PFSK-1 (cell line): ENCODE data around the gene LHX4.

Experiments
- FOXP2 ChIP-seq: optimal IDR thresholded peaks from 2 replicates; pipeline ENCODE3; 2011; ENCODE audit warnings: borderline replicate concordance, control low read depth, inconsistent platforms; ENCODE audit not compliant: insufficient read depth; ENCODE audit errors: extremely low read length, extremely low read depth
- POLR2AphosphoS5 ChIP-seq: IDR thresholded peaks from 2 replicates; pipeline ENCODE4 v1.6.1; 2012; ENCODE audit warnings: low read depth, mild to moderate bottlenecking, control low read depth, low read length, moderate library complexity
- REST ChIP-seq, 2 experiments: IDR thresholded peaks; 2 replicates each; pipeline versions ENCODE4 v1.6.1 to v1.8.0; 2011 to 2012; ENCODE audit warnings: low read depth in 2 of 2, low read length in 2 of 2, control low read depth in 1 of 2, inconsistent platforms in 1 of 2, mild to moderate bottlenecking in 1 of 2, moderate library complexity in 1 of 2; ENCODE audit not compliant: insufficient read depth in 1 of 2
- SIN3A ChIP-seq: IDR thresholded peaks from 2 replicates; pipeline ENCODE4 v1.6.1; 2012; ENCODE audit warnings: mild to moderate bottlenecking, low read length, moderate library complexity, borderline replicate concordance; ENCODE audit not compliant: insufficient read depth
- TAF1 ChIP-seq: IDR thresholded peaks from 2 replicates; pipeline ENCODE4 v1.6.1; 2012; ENCODE audit warnings: low read length, control low read depth, borderline replicate concordance; ENCODE audit not compliant: insufficient read depth

- TF ChIP-seq TAF1 (no peak), SIN3A (no peak), REST (IDR thresholded peaks at IDR 0.05; ENCODE audit: insufficient read depth in 1 of 2, low read depth in 2 of 2, low read length in 2 of 2) (no peak), POLR2AphosphoS5 (no peak), FOXP2 (no peak)
These were observed 60.4 kb downstream of the LHX4 start for GRCh38 chr1:180290265-180291001.
